ENCODE results near the gene S1PR2. TPM values are rescaled to one million over a fixed set of nuclear protein-coding genes. Genes with fewer than 3 reads are reported as not detected.
A peak's percentile ranks its signal among the peaks of the same experiment; 100 is the strongest.
"Not testable (repeated sequence)": the region's sequence is repeated elsewhere in the genome, so short reads cannot be mapped to it uniquely, and the experiment has no call there.

The S1PR2 gene
- polyA plus RNA-seq, 4 donors = 11.0 to 14.4 (median 13.1) TPM

DNA sequence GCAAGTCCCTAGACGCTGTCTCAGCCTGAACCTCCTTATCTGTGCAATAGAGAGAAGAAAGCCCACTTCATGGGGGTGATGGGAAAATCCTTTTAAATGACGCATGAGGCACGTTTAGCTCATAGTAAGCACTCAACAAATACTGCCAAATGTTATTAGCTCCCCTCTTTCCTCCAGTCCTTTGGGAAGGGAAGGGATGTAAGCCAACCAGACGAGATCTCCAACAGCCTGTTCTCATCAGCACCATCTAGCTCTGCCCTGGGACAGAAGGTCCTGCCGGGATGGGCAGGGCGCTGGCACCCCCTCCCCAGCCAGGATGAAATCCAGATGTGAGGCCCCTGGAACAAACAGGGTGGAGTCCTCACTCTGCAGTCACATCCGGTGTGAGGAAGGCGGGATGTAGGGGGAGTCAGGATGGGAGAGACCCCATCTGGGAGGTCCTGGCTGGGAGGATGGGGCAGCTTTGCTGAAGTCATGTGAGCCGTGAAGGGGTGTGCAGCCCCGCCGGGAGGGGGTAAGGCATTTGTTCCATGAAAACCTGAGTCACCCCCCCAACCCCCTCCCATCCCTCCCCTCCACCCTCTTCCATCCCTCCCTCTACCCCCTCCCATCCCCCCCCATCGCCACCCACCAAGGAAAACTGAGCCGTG is 4.6 kb downstream of the S1PR2 start:
- DNase-seq (ENCODE audit: low read depth in 4 of 4, low spot score in 2 of 4) = peak in 2 of 4 donors; percentile 64 to 71

DNA sequence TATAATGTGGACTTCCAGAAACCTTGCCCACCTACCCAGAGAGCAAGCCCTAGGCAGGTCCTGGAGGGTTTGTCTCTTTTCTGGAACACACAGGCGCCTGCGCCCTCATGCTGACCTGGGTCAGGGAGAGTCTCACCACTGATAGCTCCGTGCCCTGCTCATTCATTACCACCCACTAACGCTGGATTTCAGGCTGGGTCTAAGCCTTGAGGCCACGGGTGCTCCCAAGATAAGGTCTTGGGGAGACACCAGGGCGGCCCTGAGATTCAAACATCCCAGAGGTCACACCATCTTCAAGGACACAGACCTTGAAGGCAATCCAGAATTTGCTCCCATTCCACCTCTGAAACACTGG is 5.1 kb downstream of the S1PR2 start:
- DNase-seq (ENCODE audit: low read depth in 4 of 4, low spot score in 2 of 4) = no peak

DNA sequence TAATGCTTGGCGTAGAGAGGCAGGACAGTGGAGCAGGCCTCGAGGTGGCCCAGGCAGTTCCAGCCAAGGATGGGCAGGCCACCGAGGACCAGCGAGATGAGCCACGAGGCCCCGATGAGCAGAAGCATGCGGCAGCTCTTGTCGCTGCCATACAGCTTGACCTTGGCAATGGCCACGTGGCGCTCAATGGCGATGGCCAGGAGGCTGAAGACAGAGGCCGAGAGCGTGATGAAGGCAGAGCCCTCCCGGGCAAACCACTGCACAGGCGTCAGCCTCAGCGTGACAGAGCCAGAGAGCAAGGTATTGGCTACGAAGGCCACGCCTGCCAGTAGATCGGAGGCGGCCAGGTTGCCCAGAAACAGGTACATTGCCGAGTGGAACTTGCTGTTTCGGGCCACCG is 6.8 kb downstream of the S1PR2 start:
- no peak for DNase-seq (ENCODE audit: low read depth in 4 of 4, low spot score in 2 of 4)

DNA sequence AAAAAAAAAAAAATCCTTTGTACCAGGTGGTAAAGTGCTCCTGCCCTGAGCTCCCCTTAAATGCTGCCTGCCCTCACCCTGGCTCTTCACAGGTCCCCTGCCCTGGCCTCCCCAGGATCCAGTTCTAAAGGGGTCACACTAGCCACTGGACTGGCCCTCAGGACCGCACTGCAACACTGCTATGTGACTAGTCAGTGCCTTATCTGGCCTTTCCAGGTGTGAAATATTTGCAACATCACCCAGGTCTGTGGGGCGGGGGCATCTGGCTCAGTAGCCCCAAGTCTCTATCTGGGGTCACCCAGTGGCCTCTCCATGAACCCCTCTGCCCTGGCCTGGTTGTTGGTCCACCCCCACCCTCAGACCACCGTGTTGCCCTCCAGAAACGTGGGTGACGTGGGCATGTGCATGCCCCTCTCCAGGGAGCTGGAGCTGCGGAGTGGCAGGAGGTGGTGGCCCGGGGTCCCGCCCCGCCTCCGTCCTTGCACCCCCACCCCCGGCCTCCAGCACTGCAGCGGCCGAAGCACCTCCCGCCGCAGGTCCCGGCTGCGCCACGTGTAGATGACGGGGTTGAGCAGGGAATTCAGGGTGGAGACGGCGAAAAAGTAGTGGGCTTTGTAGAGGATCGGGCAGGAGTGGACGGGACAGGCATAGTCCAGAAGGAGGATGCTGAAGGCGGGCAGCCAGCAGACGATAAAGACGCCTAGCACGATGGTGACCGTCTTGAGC is 7.5 kb downstream of the S1PR2 start:
- DNase-seq (ENCODE audit: low read depth in 4 of 4, low spot score in 2 of 4) = no peak

DNA sequence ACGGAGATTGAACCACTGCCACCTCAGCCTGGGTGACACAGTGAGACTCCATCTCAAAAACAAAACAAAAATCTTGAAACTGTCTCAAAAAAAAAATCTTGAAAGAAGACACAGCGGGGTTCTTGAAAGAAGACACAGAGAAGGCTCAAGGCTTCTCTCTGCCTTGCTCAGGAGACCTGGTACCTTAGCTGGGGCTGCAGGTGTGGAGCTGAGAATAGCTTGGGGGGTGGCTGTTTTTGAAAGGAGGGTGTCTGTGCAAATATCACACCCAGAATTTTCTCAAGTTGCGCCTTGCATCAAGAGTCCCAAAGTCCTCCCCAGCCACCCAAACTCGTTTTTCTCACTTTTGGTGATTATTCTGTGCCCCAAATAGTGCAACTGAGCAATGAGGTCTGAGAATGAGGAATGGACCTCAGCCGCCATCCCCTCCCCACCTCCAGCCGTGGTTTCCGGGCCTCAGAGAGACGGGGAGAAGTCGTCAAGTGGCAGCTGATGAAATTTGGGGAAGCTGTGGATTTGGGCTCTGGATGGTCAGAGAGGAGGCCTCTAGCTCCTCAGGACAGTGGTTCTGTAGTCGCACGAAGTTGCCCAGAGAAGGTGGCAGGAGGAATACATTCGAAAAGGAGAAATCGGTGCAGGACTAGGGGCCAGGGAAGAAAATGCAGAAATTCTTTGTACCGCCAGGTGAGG is 8.8 kb downstream of the S1PR2 start:
- DNase-seq (ENCODE audit: low read depth in 4 of 4, low spot score in 2 of 4) = no peak

DNA sequence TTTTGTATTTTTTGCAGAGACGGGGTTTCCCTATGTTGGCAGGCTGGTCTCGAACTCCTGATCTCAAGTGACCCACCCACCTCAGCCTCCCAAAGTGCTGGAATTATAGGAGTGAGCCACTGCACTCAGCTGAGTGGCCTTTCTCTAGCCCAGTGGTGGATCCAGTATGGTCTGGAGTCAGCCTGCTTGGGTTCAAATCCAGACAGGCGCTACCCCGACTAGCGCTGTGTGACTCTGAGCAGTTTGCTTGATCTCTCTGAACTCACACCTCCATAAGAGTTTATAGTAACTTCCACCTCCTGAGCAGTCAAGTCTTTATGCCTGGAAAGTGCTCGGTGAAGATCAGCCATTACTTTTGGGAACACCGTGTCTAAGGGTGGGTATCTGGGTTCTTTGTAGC is 10.4 kb downstream of the S1PR2 start:
- no peak for DNase-seq (ENCODE audit: low read depth in 4 of 4, low spot score in 2 of 4)

DNA sequence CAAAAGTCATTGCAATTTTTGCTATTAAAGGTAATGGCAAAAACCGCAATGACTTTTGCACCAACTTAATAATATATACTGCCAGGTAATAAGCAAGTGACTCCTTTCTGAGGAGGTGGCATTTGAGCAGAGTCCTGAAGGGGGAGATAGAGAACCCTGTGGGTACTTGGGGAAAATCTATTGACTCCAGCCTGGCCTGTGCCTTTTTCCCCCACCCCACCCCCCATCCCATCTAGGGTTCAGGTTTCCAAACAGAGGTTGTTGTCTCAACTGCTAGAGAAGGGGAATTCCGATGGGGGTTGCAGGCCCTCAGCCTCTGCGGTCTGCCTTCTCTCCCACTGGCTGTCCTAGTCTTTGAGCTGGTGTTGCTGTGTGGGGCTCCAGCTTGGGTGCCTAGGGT is 11.5 kb downstream of the S1PR2 start:
- DNase-seq (ENCODE audit: low read depth in 4 of 4, low spot score in 2 of 4) = no peak

DNA sequence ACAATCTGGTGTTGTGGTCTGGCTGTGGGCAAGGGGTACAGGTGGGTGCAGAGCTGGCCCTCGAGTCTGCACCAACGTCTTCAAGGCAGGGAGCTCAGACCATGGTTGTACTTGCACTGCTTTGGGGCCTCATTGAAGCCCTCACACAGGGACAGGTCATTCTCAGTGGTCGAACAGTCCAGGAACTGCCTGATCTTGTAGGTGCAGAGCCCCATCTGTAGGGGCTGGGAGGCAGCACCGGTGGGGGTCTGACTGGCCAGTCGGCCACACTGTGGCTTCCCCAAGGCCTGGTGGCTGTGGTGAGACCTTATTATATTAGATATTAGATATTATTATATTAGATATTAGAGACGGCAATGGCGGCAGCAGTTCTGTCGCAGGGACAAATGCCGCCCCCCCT is 14.0 kb downstream of the S1PR2 start:
- no peak for DNase-seq (ENCODE audit: low read depth in 4 of 4, low spot score in 2 of 4)

DNA sequence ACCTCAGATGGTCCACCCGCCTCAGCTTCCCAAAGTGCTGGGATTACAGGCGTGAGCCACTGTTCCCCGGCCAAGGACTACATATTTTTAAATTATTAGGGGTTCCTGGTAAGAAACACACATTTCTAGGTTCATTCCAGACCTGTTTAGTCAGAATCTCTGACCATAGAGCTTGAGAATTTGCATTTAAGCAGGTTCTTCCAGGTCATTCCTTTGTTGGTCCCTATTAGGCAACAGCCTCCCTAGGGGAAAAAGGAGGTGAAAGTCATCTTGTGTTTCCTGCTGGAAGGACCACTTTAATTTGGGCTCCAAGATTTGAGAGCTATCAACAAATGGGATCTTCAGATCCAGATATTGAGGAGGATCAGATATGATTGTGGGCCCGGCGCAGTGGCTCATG is 16.3 kb downstream of the S1PR2 start:
- DNase-seq (ENCODE audit: low read depth in 4 of 4, low spot score in 2 of 4) = no peak

DNA sequence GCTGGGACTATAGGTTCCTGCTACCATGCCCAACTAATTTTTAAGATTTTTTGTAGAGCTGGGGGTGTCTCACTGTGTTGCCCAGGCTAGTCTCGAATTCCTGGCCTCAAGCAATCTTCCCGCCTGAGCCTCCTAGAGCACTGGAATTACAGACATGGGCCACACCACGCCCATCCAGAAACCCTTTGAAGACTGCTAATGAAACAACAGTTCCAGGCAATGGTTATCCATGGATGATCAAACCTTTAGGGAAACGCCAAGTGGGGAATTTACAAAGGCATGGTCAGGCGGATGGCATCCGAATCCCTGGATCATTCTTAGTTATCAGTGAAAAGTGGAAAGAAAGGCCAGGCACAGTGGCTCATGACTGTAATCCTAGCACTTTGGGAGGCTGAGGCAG is 19.4 kb downstream of the S1PR2 start:
- DNase-seq (ENCODE audit: low read depth in 4 of 4, low spot score in 2 of 4) = no peak

DNA sequence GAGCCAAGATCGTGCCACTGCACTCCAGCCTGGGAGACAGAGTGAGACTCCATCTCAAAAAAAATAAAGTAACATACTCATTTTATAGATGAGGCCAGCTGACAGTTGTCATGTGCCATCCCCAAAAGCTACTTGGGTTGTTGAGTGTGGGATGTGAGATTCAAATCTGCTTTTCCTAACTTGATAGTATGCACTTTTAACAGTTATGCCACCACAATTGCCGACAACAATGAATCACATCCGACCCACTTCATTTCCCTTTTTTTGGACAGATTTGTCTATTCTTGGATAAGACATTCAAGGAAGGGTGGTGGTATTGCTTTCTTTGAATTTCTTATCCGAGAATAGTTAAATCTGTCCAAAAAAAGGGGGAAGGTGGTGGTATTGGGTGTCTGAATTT is 20.1 kb downstream of the S1PR2 start:
- DNase-seq (ENCODE audit: low read depth in 4 of 4, low spot score in 2 of 4) = no peak

DNA sequence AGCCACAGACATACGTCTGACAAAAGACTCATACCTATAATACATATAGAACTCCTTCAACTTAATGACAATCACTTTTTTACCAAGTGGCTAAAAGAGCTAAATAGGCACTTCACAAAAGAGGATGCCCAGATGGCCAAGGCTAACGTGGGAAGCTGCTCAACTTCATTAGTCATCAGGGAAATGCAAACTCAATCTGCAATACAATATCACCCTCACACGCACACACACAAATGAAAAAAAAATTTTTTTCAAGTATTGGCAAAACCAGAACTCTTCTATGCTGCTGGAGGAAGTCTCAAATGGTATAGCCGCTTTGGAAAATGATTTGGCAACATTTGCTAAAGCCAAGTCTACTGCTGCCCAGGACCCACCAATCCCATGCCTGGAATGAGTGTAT is 21.8 kb downstream of the S1PR2 start:
- no peak for DNase-seq (ENCODE audit: low read depth in 4 of 4, low spot score in 2 of 4)

DNA sequence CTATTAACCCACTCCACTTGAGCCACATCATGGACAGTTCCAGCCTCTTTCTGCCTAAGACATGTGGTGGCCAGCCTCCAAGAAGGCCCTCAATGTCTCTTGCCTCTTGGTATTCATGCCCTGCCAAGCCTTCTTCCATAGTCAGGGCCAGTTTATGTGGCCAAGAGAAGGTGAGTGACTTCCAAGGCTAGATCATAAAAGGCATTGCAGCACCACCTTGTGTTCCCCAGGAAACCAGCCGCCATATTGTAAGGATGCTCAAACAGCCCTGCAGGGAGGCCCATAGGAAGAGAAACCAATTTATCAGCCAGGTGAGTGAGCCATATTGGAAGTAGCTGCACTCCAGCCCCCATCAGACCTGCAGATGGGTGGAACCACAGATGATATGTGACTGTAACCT is 24.1 kb downstream of the S1PR2 start:
- no peak for DNase-seq (ENCODE audit: low read depth in 4 of 4, low spot score in 2 of 4)

DNA sequence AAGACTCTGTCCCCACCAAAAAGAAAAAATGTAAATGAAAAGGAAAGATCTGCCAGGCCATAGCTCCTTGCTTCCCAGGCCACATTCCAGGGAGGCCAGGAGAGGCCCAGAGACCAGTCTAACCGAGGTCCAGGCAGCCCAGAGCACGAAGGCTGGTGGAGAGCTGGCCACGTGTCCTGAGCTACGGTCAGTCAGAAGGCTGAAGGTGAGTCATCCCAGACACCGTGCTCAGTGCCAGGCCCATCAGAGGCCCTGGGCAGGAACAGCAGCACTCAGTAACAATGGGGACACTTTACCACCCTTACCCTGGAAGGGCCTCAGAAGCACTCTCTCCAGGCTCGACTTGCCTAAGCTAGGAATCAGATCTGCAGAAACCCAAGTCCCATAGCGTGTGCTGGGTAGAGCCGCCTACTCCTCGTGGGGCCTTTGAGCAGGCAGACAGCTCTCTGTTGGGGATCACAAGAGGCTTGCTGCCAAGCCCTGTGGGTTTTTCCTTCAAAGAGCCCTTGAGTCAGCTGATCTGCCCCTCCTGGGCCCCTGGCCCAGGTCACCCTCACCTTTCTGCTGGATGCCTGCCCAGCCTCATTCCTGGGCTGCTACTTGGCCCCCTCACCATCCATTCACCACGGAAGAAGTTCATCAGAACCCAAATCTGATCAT is 24.8 kb downstream of the S1PR2 start:
- DNase-seq (ENCODE audit: low read depth in 4 of 4, low spot score in 2 of 4) = no peak

DNA sequence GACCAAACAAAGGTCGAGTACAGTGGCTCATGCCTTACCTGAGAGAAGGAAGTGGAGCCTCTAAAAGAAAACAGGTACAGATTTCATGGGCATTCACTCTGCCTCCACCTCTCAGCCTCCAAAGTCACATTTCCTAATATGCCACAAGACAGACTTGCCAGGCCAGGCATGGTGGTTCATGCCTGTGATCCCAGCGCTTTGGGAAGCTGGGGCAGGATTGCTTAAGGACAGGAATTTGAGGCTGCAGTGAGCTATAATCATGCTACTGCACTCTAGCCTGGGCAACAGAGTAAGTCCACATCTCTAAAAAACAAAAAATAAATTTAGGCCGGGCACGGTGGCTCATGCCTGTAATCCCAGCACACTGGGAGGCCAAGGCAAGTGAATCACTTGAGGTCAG is 25.5 kb downstream of the S1PR2 start:
- no peak for DNase-seq (ENCODE audit: low read depth in 4 of 4, low spot score in 2 of 4)

DNA sequence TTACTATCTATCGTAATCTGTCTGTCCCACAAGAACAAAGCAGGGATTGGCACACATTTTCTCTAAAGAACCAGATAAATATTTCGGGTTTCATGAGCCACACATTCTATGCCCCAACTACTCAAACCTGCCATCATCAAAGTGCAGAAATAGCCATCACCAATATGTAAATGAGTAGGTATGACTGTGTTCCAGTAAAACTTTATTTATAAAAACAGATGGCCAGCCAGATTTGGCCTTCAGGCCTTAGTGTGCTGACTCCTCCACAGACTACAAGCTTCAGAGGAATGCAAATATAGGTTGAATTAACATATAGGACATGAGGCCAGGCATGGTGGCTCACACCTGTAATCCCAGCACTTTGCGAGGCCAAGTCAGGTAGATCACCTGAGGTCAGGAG is 27.4 kb downstream of the S1PR2 start:
- DNase-seq (ENCODE audit: low read depth in 4 of 4, low spot score in 2 of 4) = no peak

DNA sequence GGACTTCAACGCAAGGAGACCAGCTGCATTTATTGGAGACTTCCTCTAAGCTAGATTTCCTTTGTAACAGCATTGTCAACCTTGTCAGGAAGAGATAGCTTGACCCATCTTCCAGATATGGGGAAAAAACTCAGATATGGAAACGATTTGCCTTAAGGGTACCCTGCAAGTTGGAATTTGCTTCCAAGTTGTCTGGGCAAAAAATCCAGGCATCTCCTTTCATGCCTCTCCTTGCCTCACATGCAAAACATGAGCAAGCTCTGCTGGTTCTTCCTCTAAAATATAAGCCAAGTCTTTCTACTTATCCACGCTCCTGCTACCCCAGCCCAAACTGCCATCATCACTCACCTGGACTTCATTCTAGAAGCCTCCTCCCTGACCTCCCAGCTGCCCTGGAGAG is 30.0 kb downstream of the S1PR2 start:
- DNase-seq (ENCODE audit: low read depth in 4 of 4, low spot score in 2 of 4) = no peak

DNA sequence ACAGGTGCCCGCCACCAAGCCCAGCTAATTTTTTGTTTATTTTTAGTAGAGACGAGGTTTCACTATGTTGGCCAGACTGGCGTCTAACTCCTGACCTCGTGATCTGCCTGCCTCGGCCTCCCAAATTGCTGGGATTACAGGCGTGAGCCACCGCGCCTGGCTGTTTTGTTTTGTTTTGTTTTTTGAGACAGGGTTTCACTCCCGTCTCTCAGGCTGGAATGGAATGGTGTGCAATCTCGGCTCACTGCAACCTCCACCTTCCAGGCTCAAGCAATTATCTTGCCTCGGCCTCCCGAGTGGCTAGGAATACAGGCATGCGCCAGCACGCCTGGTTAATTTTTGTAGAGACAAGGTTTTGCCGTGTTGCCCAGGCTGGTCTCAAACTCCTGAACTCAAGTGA is 31.0 kb downstream of the S1PR2 start:
- not testable (repeated sequence) for DNase-seq (ENCODE audit: low read depth in 4 of 4, low spot score in 2 of 4)

DNA sequence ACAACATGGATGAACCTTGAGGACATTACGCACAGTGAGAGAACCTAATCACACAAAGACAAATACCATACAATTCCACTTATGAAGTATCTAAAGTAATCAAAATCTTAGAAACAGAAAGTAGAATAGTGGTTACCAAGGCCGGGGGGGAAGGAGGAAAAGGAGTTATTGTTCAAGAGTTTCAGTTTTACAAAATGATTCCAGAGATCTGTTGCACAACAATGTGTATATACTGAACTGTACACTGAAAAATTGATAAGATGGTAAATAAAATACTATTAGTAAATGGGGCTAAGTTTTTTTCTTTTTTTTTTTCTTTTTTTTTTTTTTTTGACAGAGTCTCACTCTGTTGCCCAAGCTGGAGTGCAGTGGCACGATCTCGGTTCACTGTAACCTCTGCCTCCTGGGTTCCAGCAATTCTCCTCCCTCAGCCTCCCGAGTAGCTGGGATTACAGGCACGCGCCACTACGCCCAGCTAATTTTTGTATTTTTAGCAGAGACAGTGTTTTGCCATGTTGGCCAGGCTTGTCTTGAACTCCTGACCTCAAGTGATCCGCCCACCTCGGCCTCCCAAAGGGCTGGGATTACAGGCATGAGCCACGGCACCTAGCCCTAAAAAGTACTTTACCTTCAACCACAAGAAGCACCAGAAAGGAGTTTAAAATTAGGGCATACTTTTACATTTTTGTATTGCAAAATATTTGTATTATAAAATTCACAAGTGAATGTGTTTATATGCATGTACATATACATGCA is 32.1 kb downstream of the S1PR2 start:
- not testable (repeated sequence) for DNase-seq (ENCODE audit: low read depth in 4 of 4, low spot score in 2 of 4)

DNA sequence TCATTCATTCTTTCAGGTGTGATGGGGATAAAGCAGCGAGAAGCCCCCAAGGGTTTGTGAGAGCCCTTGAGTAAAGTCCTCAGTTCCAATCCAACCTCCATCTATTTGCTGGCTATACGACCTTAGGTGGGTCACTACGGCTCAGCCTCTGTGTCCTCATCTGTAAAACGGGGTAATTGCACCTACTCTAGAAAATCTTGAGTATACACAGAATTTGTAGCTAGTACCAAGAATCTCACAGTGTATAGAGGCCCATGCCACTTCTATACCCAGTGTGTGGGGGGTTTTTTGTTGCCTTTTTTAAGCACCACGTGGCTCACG is 36.0 kb downstream of the S1PR2 start:
- no peak for DNase-seq (ENCODE audit: low read depth in 4 of 4, low spot score in 2 of 4)
